ENCODE measurements around the gene ZNF444.

ZNF444 gene

DNA sequence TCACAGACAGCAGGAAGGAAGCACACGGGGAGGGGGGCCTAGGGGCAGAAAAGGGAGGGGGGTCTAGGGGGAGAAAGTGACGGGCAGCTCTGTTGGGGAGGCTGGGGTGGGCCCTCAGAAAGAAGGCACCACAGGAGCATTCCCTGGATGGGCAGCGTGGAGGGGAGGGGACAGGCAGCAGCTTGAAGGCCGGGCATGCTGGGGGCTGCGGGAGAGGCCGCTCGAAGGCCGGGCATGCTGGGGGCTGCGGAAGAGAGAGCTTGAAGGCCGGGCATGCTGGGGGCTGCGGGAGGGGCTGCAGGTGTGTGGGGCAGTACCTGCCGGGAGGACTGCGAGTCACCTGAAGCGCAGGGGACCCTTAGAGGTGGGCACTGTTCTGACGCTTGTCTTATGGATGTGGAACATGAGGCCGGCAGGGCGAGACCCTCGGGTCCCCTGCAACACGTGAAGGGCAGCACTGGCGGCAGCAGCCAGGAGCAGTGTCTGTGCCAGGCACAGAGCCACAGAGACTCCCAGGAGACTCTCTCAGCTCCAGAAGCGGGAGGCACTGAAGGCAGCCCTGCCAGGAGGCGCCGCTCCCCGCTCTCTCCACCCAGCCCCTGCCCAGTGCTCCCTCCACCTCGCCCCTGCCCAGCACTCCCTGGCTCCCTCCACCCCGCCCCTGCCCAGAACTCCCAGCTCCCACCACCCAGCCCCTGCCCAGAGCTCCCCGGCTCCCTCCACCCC is 33.3 kb upstream of the ZNF444 start:
- DNase-seq, result no peak

DNA sequence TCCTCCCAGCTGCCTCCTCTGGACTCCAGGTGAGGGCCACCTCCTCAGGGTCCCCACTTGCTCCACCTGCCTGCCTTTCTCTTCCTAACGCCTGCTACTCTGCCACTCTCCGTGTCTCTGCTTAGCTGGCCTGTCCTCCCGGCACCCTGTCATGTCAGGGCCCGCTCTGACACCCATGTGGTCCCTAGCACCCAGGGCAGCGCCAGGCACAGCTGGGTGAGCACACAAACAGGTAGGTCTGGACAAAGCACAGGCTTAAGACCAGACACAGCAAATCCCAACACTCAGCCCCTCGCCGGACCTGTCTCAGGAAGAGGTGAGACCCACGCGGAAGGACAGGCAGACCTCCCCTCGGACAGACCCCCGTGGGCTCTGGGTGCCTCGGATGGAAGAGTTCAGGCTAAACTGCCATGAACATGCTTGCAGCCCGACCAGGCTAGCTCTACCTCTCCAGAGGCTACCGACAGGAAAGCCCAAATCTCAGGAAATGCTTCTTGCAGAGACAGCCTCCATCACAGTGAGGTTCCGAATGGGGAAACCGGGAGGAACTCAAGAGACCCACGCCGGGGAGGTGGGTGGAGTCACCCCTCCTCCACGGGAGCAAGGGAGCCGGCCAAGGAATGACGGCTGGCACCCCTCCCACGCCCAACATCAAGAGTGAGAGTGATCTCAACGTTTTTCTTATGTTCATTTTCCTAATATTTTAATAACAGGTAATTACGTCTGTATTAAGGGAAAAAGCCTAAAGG is 32.5 kb upstream of the ZNF444 start:
- no peak for DNase-seq

DNA sequence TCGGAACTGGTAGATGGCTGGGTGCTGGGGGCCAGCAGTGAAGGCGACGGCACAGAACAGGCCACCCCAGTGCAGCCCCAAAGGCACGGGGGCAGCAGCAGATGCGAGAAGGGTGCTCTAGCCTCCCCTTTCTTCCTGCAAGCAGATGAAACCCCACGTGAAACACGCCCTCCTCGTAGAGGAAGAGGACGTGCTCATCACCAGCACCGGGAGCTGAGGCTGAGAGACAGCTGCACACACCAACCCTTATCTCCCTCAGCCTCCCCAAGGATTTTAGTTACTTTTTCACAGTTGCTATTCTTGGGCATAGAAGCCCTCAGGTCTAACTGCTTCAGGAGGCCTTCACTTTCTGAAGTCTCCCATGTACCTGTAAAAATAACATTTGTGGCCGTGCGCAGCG is 31.9 kb upstream of the ZNF444 start:
- DNase-seq, result no peak

DNA sequence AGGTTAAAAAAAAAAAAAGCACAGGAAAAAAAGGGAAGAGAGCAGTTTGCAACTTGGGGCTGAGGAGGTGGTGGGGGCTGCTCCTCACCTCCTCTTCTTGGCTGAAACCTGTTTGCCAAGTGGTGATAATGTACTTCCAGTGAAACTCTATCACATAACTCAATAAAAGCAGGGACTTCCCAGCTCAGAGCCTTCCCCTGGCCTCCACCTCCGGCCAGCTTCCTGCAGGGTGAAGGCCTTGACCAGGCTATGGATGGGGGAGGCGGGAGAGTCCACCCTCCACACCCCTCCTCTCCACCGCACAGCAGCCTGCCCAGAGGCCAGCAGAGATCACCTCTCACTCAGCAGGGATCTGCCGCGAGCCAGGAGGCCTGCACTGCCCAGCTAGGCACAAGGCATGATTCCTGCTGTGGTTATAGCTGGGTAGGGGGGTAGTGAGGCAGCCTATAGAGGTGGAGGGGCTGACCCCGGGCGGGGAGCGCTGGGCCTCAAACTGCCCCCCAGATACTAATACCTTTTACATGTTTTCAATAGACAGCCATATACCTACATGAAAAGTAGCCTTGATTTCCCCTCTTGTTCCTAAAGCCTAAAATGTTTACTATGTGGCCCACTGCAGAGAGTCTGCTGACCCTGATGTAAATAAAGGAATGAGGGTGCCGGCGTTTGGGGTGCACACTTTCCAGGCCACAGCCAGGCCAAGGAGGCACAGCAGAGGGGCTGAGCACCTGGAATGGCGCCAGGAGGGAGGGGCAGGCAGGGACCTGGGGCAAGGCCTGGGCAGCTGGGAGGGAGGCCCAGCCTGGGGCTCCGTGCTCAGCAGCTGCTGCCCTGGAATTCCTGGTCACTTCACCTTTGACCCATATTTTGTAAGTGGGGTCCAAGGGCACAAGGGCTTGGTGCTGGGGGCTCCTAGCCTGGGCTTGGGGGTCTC is 30.3 kb upstream of the ZNF444 start:
- no peak for DNase-seq

DNA sequence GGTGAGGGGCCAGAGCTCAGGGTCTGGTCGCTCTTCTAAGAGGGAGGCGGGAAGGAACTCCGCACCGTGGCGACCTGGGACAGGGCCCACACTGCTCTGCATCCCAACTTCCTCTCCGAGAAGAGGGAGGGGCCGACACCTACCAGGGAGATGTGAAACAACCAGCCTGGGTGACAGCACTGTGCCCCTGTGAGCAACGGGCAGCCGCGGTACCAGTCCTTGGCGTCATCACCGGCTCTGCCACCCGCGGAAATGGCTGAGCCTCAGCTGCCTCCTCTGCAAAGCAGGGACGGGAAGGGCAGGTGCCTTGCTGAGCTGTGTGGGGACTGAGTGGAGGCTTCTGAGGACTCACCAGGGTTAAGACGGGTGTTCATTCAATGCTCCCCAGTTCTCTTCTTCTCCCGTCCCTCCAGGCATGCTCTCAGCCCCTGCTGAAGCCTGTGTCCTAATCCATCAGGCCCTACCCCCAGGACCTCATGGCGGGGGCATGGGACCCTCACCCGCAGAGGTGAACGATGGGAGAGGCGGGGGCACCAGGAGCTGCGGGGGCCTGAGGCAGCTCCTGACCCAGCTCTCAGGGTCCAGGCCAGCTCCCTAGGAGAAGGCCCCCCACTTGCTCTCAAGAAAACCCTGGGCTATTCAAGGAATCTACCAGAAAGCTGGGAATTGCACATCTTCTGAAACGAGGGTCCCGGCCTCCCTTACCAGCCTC is 29.3 kb upstream of the ZNF444 start:
- peak; percentile 31 to 46 for DNase-seq

DNA sequence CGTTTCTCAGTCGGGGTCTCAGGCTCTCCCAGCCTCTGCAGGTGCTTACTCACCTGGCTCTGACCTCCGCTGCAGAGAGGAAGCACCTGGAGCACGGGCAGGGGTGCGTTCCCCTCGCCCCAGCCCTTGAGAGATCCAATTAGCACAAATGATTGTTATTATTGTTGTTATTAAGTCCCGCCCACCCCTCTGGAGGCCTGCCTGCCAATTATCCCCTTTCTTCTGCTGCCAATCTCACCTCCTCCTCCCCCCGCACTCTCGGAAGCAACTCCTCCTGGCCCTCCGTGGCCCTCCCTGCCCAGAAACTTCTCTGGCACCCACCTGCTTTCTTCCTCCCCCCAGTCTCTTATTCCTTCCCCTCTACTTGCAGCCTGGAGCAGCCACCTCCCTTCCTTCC is 28.8 kb upstream of the ZNF444 start:
- no peak for DNase-seq

DNA sequence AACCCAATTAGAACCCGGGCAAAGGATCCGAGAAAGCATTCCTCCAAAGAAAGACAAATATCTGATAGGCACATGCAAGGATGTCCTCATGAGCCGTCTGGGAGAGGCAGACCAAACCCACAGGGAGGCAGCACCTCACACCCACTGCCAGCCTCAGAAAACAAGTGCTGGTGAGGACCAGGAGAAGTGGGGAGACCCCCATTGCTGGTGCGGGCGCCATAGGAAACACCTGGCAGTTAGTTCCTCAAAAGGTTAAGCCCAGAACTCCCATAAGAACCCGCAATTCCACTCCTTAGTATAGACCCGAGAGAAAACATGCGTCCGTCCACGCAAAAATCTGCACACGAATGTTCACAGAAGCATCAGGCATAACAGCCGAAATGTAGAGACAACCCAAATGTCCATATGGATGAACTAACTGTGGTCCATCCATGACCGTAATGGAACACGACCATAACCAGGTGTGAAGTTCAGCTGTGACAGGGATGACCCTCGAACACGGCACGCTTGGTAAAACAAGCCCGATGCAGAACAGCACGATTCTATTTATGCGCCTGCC is 27.9 kb upstream of the ZNF444 start:
- no peak for DNase-seq

DNA sequence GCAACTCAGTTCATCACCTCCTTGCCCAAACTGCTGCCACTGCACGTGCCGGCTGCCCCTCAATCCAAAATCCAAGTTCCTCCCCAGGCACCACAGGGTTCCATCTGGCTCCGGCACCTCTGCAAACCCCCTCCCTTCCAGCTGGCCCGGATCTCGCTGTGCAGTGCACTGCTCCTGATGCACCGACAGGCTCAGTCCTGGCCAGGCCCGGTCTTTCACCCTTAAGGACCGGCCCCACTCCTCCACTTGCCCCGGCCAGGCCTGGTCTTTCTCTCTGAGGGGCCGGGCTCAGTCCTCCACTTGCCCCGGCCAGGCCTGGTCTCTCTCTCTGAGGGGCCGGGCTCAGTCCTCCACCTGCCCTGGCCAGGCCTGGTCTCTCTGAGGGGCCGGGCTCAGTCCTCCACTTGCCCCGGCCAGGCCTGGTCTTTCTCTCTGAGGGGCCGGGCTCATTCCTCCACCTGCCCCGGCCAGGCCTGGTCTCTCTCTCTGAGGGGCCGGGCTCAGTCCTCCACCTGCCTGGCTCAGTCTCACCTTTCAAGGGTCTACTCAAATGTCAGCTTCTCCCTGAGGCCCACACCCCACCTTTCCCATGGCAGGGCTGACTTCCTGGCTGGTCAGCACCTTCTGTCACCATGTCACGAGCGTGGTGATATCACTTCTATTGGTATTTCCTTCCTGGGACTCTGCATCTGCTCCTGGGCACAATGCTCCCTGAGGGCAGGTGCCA is 26.9 kb upstream of the ZNF444 start:
- no peak for DNase-seq

DNA sequence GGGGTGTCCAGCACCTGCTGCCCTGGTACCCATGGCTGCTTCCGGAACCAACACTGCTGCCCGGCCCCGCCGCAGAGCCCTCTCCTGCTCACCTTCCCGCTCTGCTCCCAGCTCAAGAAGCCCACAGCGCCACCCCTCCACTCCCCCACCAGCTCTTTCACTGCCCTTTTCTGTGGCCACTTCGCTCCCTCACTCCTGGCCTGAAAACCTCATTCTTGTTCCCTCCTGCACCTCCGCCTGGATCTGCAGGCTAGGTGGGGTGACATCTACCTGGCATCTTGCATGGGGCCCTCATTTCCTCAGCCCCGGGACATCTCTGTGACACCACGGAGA is 26.3 kb upstream of the ZNF444 start:
- DNase-seq, result no peak

DNA sequence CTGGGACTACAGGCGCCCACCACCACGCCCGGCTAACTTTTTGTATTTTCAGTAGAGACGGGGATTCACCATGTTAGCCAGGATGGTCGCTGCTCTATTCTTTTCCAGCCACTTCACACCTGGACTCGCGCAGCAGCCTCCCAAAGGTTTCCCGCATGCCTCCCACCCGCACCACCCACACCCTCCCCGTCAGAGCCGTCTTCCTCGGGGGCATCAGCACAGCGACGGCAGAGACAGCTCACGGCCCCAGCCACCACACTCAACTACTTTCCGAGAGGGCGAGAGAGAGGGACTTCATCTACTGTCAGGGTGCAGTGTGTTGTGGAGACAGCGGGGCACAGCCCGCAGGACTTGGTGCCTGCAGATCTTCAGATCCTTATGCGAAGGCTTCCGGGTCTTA is 25.6 kb upstream of the ZNF444 start:
- DNase-seq, result no peak

DNA sequence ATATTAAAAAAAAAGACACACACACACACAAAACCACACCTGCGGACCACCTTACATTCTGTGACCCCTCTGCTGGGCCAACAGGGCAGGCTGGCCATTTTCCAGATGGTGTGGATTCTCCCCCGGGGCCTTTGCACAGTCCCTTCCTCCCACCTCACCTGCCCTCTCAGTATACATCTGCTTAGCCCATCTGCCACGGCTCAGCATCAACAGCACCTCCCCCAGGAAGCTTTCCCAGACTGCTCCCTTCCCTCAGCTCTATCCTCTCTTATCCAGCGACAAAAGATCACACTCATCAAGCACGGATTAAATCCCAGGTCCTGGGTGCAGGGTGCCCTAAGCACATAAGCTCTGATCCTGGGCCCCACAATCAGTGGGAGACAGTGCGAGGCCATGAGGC is 24.5 kb upstream of the ZNF444 start:
- no peak for DNase-seq

DNA sequence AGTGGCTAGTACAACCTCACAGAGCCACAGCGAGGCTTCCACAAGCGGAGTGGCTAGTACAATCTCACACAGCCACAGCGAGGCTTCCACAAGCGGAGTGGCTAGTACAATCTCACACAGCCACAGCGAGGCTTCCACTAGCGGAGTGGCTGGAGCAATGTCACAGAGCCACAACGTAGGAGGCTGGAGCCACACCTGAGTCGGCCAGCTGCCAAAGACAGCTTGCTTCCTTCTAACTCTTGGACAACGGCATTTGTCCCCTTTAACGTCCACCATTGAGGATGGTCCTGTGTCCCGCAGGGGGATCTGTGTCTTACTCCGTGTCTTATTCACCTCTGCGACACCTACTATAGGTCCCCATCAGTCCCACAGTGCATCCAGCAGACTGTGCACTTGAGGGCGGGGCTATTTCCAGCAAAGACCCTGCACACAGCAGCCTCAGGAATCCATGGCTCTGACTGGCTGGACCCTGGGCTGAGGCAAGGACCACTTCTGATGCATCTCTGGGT is 23.7 kb upstream of the ZNF444 start:
- no peak for DNase-seq

DNA sequence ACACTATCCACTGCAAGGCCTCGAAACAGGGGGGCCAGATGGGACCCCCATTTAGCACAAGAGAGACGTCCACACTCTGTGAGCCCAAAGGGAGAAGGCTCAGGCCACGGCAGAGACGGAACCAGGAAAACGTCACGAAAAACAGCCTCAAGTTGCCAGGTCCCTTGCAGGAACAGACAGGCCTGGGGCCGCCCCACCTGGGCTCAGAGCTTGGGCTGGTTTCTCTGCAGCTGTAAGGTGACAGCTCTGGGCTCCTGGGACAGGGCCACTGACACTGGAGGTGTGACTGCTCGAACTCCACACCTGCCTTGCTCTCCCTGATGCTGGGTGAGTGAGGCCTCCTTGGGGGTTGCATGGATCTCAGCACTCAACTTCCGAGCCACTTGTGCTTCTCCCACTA is 23.2 kb upstream of the ZNF444 start:
- no peak for DNase-seq

DNA sequence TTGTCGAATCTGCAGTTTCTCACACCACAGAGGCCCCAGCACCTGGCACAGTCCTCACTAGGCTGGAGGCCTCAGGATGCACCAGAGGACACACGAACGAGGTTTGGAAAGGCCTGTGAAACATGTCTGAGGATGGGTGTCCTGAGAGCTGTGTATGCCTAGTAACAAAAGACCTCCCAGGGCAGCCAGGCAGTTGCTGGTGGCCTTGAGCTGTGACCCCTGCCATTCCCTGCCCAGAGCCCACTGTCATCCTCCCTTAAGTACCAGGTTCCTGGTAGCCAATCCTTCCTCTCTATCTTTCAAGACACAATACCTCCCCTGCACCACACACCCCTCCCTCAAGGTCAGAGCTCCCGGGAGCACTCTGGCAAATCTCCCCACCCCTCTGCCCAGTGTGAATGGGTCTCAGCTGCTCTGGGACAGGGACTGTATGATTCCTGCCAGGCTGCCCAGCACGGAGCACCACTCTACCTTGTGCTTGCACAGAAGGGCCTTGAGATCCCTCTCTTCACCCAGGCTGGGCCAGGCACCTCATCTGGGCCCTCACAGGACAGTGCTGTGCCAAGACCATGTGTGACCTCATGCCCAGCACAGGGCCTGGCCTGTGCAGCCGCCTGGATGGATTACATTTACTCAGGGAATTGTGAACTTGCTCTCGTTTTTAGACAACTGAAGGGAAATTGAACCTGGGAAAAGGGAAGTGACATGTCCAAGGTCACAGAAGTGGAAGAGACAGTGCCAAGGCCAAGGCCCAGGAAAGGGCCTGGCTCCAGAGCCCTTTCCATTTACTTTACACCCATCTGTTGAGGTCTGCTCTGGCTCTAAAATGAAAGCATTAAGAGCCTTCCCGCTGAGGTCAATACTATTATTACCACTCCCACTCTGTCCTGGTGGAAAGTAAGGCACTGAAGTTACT is 22.2 kb upstream of the ZNF444 start:
- DNase-seq, result no peak

DNA sequence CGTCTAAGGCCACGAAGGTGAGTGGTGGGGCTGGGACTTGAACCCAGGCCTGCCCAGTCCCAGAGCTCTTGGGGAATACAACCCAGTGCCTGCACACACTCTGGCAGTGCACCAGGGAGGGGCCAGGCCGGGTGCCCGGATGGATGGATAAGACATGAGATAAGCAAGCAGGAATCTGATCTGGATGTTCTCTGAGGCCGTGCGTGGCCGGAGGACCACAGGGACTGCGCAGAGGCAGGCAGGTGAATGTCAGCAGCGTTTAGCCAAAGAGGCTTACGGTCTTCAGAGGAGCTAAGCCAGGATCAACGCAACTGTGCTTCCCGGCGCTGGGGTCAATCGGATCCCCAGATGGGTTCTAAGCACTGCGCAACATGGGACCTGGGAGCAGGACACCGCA is 21.5 kb upstream of the ZNF444 start:
- no peak for DNase-seq

DNA sequence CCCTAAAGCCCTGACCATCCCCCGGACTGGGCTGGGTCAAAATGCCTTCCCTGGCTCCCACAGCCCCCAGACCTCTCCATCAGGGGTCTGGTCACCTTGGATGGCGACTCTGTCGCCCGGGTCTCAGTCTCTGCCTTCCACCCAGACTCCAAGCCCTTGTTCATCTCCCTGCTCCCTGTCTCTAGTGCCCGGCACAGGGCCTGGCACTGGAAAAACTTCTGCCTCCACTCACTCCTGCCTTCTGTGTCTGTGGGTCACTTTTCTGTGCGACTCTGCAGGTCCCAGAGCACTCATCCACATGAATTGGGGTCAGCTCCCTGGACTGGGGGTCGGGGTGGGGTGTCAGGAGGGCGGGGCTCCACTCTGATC is 21.1 kb upstream of the ZNF444 start:
- DNase-seq, result no peak

DNA sequence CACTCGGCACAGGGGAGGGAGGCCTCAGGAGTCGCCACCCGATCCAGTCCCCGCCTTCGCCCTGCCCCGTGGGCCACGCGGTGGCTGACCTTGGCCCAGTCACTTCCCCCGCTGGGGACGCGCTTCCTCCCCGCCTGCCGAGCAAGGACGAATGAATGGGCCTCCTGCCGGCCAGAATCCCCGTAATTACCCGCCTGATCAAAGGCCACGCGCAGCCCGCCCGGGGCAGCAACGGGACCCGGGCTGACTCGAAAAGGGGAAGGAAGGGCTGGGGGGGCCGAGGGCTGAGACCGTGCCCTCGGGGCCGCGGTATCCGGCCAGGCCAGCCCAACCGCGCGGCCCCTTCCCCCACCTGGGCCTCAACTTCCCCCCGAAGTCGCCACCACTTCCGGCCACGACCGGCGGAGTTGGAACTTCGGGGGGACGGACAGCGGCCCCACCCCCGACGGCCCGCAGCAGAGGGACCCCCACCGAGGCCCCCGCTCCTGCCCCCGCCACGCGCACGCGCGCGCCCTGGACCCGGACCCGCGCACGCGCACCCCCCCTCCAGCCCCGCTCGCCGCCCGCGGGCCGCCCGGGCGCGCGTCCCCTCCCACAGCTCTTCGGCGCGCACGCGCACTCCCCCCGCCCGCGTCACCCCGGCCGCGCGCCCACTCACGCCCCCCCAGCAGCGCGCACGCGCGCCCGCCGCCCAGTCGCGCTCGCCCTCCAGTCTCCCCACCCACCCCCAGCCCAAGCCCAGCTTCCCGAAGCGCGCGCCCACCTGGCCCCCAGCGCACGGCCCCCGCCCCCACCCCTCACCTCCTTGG is 20.5 kb upstream of the ZNF444 start:
- peak; percentile 76 to 78 for DNase-seq

DNA sequence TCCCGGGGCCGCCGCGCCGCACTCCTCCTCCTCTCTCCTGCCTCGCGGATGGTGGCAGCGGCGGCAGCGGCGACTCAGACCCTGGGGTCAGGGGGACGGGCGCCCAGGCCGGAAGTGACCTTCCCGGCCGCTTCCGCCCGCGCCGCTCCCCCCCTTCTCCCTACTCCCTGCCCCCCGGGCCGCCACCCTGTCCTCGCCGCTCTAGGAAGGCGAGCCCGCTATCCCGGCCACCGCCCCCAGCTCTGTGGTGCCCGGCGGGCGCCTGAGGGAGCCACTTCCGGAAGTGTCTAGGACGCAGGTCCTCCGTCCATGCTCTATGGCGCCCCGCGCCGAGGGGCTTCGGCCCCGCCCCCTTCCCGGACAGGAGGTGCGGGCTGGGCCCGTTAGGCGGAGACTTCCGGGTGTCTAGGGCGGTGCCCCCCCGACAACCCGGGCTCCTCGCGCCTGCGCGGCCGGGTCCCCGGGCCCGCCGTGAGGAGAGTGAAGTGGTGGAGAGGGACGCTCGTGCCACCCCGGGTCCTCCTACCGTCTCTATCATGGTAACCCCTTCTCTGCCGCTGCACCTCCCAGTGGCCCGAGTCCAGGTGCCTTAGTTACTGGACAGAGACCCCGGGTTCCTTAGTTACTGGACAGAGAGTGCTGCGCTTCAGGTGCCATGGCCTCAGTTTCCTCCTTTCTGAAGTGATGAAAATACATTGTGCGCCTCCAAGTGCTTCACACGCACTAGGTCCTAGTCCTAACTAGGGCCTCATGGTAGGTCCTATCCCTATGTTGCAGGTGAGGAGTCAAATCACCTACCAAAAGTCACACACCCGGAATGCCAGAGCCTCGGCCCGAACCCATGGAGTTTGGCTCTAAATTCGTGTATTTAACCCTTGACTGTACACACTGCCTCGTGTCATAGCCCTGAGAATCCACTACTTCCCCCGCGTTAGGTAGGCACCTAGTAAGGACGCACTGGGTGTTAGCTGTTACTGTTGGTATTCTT is 19.6 kb upstream of the ZNF444 start, which contains the start of gene ZNF787:
Gene ZNF787 (minus strand): TSS at position 116 of the 988 bp plus-strand sequence. CDS start 18,078 bp downstream, outside the sequence.
- peak; percentile 96 for DNase-seq
